Muscle layer of colon (tissue), 2 donors: ENCODE data around the gene SBK3.
"Not testable (repeated sequence)": the region's sequence is repeated elsewhere in the genome, so short reads cannot be mapped to it uniquely, and the experiment has no call there.

Experiments used
- H3K27ac ChIP-seq: one replicate; pipeline ENCODE4 v1.7.0; 2013; ENCODE audit warnings: low read depth, mild to moderate bottlenecking, low read length, moderate library complexity
- H3K27me3 ChIP-seq, 2 donors: one replicate each; pipeline ENCODE4 v1.7.0; 2013; ENCODE audit warnings: low read length in 2 of 2, mild to moderate bottlenecking in 2 of 2; ENCODE audit not compliant: insufficient read depth in 2 of 2, control insufficient read depth in 1 of 2
- H3K36me3 ChIP-seq: one replicate; pipeline ENCODE4 v1.7.0; 2013; ENCODE audit warnings: mild to moderate bottlenecking, low read length; ENCODE audit not compliant: insufficient read depth
- H3K4me1 ChIP-seq: one replicate; pipeline ENCODE4 v1.7.0; 2013; ENCODE audit warnings: mild to moderate bottlenecking, low read length; ENCODE audit not compliant: insufficient read depth
- H3K4me3 ChIP-seq, 2 donors: one replicate each; pipeline ENCODE4 v1.7.0; 2013; ENCODE audit warnings: low read length in 2 of 2, low read depth in 1 of 2, mild to moderate bottlenecking in 1 of 2, moderate library complexity in 1 of 2
- H3K9ac ChIP-seq: one replicate; pipeline ENCODE4 v1.7.0; 2013; ENCODE audit warnings: low read length
- H3K9me3 ChIP-seq: one replicate; pipeline ENCODE4 v1.7.0; 2013; ENCODE audit warnings: mild to moderate bottlenecking, low read length
- donor health status: abdominal sarcoma.
- donor health status: Adenocarcinoma of cecum.

The SBK3 gene

GRCh38 chr19:55536951-55537740, 8.2 kb downstream of the SBK3 start, which contains the start of gene SBK2:
TSS of gene SBK2 (minus strand) at chr19:55537133. CDS start at chr19:55536294, 839 bp downstream.
- Histone ChIP-seq H3K4me1 (no peaks in the 10 kb centered on the region), H3K36me3 (no peaks in the 10 kb centered on the region), H3K9me3 (no peaks in the 10 kb centered on the region), H3K27ac (no peak within 1 kb of the TSS), H3K4me3 (no peak within 1 kb of the TSS), H3K9ac (no peak within 1 kb of the TSS), H3K27me3 (peaks cover 0 to 4% of the 10 kb centered on the region in 2 donors)

- Histone ChIP-seq H3K27ac (no peak overlapping the region), H3K9ac (no peak overlapping the region), H3K4me1 (no peaks in the 10 kb centered on the region), H3K27me3 (peaks cover 0 to 4% of the 10 kb centered on the region in 2 donors), H3K36me3 (no peaks in the 10 kb centered on the region), H3K4me3 (no peak overlapping the region), H3K9me3 (no peaks in the 10 kb centered on the region)
Measured at GRCh38 chr19:55536366-55536765, 9.0 kb downstream of the SBK3 start.

GRCh38 chr19:55535965-55536350, 9.4 kb downstream of the SBK3 start:
- H3K27me3 ChIP-seq, result peaks cover 0 to 4% of the 10 kb centered on the region in 2 donors
- no peaks in the 10 kb centered on the region for H3K36me3 ChIP-seq
- no peak overlapping the region for H3K27ac ChIP-seq
- no peak overlapping the region for H3K4me3 ChIP-seq
- H3K9me3 ChIP-seq, result no peaks in the 10 kb centered on the region
- H3K4me1 ChIP-seq, result no peaks in the 10 kb centered on the region
- no peak overlapping the region for H3K9ac ChIP-seq

- H3K9me3 ChIP-seq, result no peaks in the 10 kb centered on the region
- no peak overlapping the region for H3K27ac ChIP-seq
- peaks cover 0 to 4% of the 10 kb centered on the region in 2 donors for H3K27me3 ChIP-seq
- H3K4me3 ChIP-seq, result no peak overlapping the region
- no peaks in the 10 kb centered on the region for H3K4me1 ChIP-seq
- H3K9ac ChIP-seq, result no peak overlapping the region
- no peaks in the 10 kb centered on the region for H3K36me3 ChIP-seq
Measured at GRCh38 chr19:55535173-55535964, 10.0 kb downstream of the SBK3 start.

- not testable (repeated sequence) for H3K27ac ChIP-seq, H3K9me3 ChIP-seq, H3K9ac ChIP-seq, H3K4me1 ChIP-seq, H3K36me3 ChIP-seq, H3K27me3 ChIP-seq, H3K4me3 ChIP-seq
Measured at GRCh38 chr19:55534280-55534679, 11.1 kb downstream of the SBK3 start.

- no peak overlapping the region for H3K27ac ChIP-seq
- no peak overlapping the region for H3K4me3 ChIP-seq
- no peaks in the 10 kb centered on the region for H3K9me3 ChIP-seq
- H3K4me1 ChIP-seq, result peaks cover 8% of the 10 kb centered on the region
- H3K27me3 ChIP-seq, result peaks cover 0 to 6% of the 10 kb centered on the region in 2 donors
- H3K9ac ChIP-seq, result no peak overlapping the region
- no peaks in the 10 kb centered on the region for H3K36me3 ChIP-seq
Measured at GRCh38 chr19:55530996-55531395, 14.3 kb downstream of the SBK3 start.

GRCh38 chr19:55529636-55530234, 15.6 kb downstream of the SBK3 start:
- H3K4me3 ChIP-seq, result no peak overlapping the region
- H3K9ac ChIP-seq, result no peak overlapping the region
- no peaks in the 10 kb centered on the region for H3K36me3 ChIP-seq
- H3K4me1 ChIP-seq, result peaks cover 8% of the 10 kb centered on the region
- no peak overlapping the region for H3K27ac ChIP-seq
- H3K9me3 ChIP-seq, result no peaks in the 10 kb centered on the region
- peaks cover 0 to 6% of the 10 kb centered on the region in 2 donors for H3K27me3 ChIP-seq

- H3K9ac ChIP-seq, result no peak overlapping the region
- peaks cover 0 to 6% of the 10 kb centered on the region in 2 donors for H3K27me3 ChIP-seq
- H3K9me3 ChIP-seq, result no peaks in the 10 kb centered on the region
- no peak overlapping the region for H3K27ac ChIP-seq
- H3K36me3 ChIP-seq, result no peaks in the 10 kb centered on the region
- peaks cover 8% of the 10 kb centered on the region for H3K4me1 ChIP-seq
- no peak overlapping the region for H3K4me3 ChIP-seq
Measured at GRCh38 chr19:55528030-55528803, 17.1 kb downstream of the SBK3 start.

GRCh38 chr19:55527197-55528029, 17.9 kb downstream of the SBK3 start:
- Histone ChIP-seq H3K4me3 (no peak overlapping the region), H3K4me1 (peaks cover 8% of the 10 kb centered on the region), H3K27ac (no peak overlapping the region), H3K36me3 (no peaks in the 10 kb centered on the region), H3K9me3 (no peaks in the 10 kb centered on the region), H3K9ac (no peak overlapping the region), H3K27me3 (peaks cover 0 to 6% of the 10 kb centered on the region in 2 donors)
